ENCODE measurements around the gene RXRA. TPM values are rescaled to one million over a fixed set of nuclear protein-coding genes. Genes with fewer than 3 reads are reported as not detected.
A peak's percentile ranks its signal among the peaks of the same experiment; 100 is the strongest.

The RXRA gene
- total RNA-seq, 6 experiments from 2014 or later = 105 to 165 (median 131) TPM

DNA sequence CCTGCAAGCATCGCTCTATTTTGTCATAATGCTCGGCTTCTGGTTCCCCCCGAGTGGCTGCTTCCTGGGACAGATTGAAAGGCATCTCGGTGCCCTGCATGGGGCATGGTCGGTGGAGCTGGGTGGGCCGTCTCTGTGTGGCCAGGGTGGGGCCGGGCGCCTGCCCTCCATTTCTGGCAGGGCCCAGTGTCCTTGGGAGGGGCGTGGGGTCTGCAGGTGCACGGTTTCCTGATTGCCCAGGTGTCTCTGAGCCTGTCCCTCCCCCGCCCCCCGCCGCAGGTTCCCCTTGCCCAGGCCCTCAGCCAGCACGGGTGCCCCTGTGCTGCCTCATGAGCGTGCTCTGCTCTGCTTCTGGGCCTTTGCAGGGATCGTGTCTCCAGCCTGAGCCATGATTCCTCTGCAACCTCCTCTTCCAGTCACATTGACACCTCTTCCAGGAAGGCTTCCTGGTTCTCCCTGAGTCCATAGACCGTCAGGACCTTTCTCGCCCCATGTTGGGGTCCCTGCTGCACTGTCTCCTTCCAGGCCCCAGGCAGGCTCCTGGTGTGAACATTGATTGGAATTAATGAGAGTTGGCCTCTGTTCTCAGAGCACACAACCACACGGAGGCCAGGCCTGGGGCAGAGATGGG, 90.2 kb downstream of the RXRA start:
- no peak overlapping the region for H3K27ac ChIP-seq
- H3K36me3 ChIP-seq = peaks cover 0 to 64% (median 38%) of the 10 kb centered on the region in 4 donors
- H3K4me1 ChIP-seq = peaks cover 0 to 66% (median 25%) of the 10 kb centered on the region in 4 donors
- ATAC-seq (no peak), DNase-seq (no peak)
- H3K4me3 ChIP-seq = no peak overlapping the region
- 94% methylated on average over 2 of the region's 19 CpGs for WGBS (ENCODE audit: insufficient coverage, low coverage, low lambda C conversion rate, missing lambda C conversion rate)
- TF ChIP-seq, protein P1, sequence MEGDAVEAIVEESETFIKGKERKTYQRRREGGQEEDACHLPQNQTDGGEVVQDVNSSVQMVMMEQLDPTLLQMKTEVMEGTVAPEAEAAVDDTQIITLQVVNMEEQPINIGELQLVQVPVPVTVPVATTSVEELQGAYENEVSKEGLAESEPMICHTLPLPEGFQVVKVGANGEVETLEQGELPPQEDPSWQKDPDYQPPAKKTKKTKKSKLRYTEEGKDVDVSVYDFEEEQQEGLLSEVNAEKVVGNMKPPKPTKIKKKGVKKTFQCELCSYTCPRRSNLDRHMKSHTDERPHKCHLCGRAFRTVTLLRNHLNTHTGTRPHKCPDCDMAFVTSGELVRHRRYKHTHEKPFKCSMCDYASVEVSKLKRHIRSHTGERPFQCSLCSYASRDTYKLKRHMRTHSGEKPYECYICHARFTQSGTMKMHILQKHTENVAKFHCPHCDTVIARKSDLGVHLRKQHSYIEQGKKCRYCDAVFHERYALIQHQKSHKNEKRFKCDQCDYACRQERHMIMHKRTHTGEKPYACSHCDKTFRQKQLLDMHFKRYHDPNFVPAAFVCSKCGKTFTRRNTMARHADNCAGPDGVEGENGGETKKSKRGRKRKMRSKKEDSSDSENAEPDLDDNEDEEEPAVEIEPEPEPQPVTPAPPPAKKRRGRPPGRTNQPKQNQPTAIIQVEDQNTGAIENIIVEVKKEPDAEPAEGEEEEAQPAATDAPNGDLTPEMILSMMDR (IDR thresholded peaks at IDR 0.05) = no peak
- TF ChIP-seq POLR2A (IDR thresholded peaks at IDR 0.05) = no peak
- intact Hi-C loops (cut with DNase I) = no loop called here
- no peaks in the 10 kb centered on the region for H3K27me3 ChIP-seq
- H3K9me3 ChIP-seq = no peaks in the 10 kb centered on the region

DNA sequence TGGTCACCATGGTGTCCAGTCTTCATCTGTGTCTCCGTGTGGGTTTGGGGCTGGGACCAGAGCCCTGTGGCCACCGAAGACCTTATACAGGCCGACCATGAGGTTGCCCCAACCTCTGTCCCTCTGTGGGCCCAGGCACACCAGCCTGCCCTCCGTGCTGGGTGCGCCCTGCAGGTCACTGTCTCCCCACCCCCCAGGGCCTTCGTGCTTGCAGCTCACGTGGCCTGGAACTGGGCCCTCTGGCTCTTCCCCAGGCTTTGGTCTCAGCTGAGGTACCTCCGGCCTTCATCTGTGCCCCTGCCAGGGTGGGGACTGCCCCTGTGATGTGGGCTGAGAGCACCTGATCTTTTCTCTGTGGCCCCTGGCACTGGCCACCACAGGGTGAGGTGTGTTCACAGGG, 92.1 kb downstream of the RXRA start:
- H3K27ac ChIP-seq = peak overlapping the region in 2 of 3 donors; percentile 64 to 65
- intact Hi-C loops (cut with DNase I) = no loop called here
- TF ChIP-seq POLR2A (IDR thresholded peaks at IDR 0.05) = no peak
- TF ChIP-seq, protein P1 (IDR thresholded peaks at IDR 0.05) = no peak
- no peaks in the 10 kb centered on the region for H3K9me3 ChIP-seq
- DNase-seq (peak; percentile 77 to 95 (median 94)), ATAC-seq (peak; percentile 52 to 74 (median 68))
- WGBS (ENCODE audit: insufficient coverage, low coverage, low lambda C conversion rate, missing lambda C conversion rate) = 27% methylated on average over 3 of the region's 8 CpGs
- H3K4me3 ChIP-seq = no peak overlapping the region
- peaks cover 0 to 66% (median 39%) of the 10 kb centered on the region in 4 donors for H3K36me3 ChIP-seq
- H3K27me3 ChIP-seq = no peaks in the 10 kb centered on the region
- H3K4me1 ChIP-seq = peaks cover 0 to 53% (median 22%) of the 10 kb centered on the region in 4 donors

DNA sequence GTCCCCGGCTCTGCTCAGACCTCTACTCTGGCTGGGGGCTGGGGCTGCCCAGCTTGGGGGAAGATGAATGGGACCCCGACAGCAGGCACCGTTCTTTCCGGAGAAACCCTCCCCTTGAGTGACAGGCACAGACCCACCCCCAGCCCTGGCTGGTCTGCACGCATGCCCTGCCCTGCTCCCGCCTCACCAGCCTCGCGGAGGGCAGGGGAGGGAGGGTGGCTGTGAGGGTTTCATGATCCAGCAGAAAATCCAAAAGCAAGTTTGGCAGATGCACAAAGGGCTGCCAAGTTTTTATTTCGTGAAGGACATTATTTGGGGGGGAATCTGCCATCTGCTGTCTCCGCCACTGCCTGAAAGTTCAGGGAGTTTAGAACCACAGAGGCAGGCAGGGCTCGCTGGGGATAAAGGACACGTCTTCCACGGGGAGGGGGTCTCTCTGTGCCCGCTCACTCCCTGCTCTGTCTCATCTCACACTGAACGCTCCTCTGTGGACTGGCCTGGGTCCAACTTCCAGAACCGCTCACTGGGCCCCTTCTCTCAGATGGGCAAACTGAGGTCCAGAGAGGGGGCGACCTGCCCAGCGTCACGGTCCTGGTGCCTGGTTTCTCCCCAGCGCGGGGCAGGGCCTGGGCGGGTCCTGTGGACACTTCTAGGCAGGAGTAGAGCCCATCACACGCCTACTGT, 92.9 kb downstream of the RXRA start:
- intact Hi-C loops (cut with DNase I) = no loop called here
- WGBS (ENCODE audit: insufficient coverage, low coverage, low lambda C conversion rate, missing lambda C conversion rate) = 60% methylated on average over 1 of the region's 23 CpGs

DNA sequence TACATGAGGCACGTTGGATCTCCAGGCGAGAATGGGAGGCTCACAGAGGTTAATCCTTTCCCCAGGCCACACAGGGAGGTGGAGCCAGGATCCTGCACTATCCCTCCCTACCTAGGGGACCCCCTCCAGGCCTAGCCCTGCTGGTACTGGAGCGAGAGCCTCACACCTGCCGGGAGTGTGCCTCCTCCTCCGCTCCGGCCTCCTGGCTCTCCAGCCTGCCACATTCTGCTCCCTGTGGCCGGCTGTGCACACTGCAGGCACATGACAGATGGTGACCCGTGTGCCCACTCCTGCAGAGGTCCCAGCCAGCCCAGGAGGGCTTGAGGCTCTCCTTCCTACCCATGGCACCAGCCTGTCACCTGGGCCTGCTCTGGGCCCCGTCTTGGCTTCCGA, 93.4 kb downstream of the RXRA start:
- Histone ChIP-seq H3K27ac (peak overlapping the region in 1 of 3 donors; percentile 27), H3K4me3 (no peak overlapping the region), H3K9me3 (no peaks in the 10 kb centered on the region), H3K4me1 (peaks cover 0 to 53% (median 25%) of the 10 kb centered on the region in 4 donors), H3K27me3 (no peaks in the 10 kb centered on the region), H3K36me3 (peaks cover 0 to 63% (median 38%) of the 10 kb centered on the region in 4 donors)
- DNase-seq (no peak), ATAC-seq (no peak)
- intact Hi-C loops (cut with DNase I) = no loop called here
- TF ChIP-seq, protein P1 (IDR thresholded peaks at IDR 0.05) = peak in 3 of 4 donors; percentile 17 to 21 (median 20)
- no peak for TF ChIP-seq POLR2A (IDR thresholded peaks at IDR 0.05)
- WGBS (ENCODE audit: insufficient coverage, low coverage, low lambda C conversion rate, missing lambda C conversion rate) = 58% methylated on average over 2 of the region's 10 CpGs

More for the DNA sequence above, 92.9 kb downstream of the RXRA start:
- ATAC-seq (no peak), DNase-seq (no peak)
- peaks cover 0 to 53% (median 22%) of the 10 kb centered on the region in 4 donors for H3K4me1 ChIP-seq
- no peak overlapping the region for H3K4me3 ChIP-seq
- no peaks in the 10 kb centered on the region for H3K27me3 ChIP-seq
- peaks cover 0 to 63% (median 38%) of the 10 kb centered on the region in 4 donors for H3K36me3 ChIP-seq
- H3K27ac ChIP-seq = peak overlapping the region in 2 of 3 donors; percentile 27 to 64
- TF ChIP-seq, protein P1 (IDR thresholded peaks at IDR 0.05) = no peak
- no peak for TF ChIP-seq POLR2A (IDR thresholded peaks at IDR 0.05)
- no peaks in the 10 kb centered on the region for H3K9me3 ChIP-seq
